MCF 10A (cell line): ENCODE data around the gene ANO3. TPM values are rescaled to one million over a fixed set of nuclear protein-coding genes. Genes with fewer than 3 reads are reported as not detected.

ENCODE experiments used
- BruUV-seq: library from RNA; stranded (reverse); fragments of 400-500 nt; replicated peaks from 2 replicates; lab custom pipeline; 2021; lab: Mats Ljungman, UMichigan
- CTCF ChIA-PET: fragments of 300-600 bp; sonication (Branson Sonifier 250); formaldehyde crosslinking; extraction: SDS; loops from one replicate; lab custom pipeline; 2021; ENCODE audit warnings: antibody characterized with exemption, inconsistent platforms; lab: Yijun Ruan, JAX
- POLR2A ChIA-PET: fragments of 300-600, 350-650 bp; sonication (Branson Sonifier 250); formaldehyde crosslinking; extraction: SDS; loops from one replicate; lab custom pipeline; 2020; ENCODE audit warnings: antibody characterized with exemption, inconsistent platforms; lab: Yijun Ruan, JAX
- DNase-seq: peaks from one replicate; pipeline ENCODE4 v3.0.0-alpha.2; 2018; ENCODE audit not compliant: unreplicated experiment
- H3K27ac Mint-ChIP-seq: one replicate; pipeline ENCODE4 v1.8.0; 2022; ENCODE audit warnings: mild to moderate bottlenecking, low read depth, mixed read lengths; ENCODE audit not compliant: unreplicated experiment
- H3K27me3 Mint-ChIP-seq: one replicate; pipeline ENCODE4 v1.8.0; 2022; ENCODE audit warnings: mixed read lengths; ENCODE audit not compliant: insufficient read depth, unreplicated experiment
- H3K36me3 Mint-ChIP-seq: one replicate; pipeline ENCODE4 v1.8.0; 2022; ENCODE audit warnings: mild to moderate bottlenecking, moderate library complexity, mixed read lengths; ENCODE audit not compliant: insufficient read depth, unreplicated experiment
- H3K4me1 Mint-ChIP-seq: one replicate; pipeline ENCODE4 v1.8.0; 2022; ENCODE audit warnings: mixed read lengths; ENCODE audit not compliant: insufficient read depth, unreplicated experiment
- H3K4me3 Mint-ChIP-seq: one replicate; pipeline ENCODE4 v1.8.0; 2022; ENCODE audit warnings: mild to moderate bottlenecking, moderate library complexity, mixed read lengths; ENCODE audit not compliant: unreplicated experiment
- H3K9me3 Mint-ChIP-seq: one replicate; pipeline ENCODE4 v1.8.0; 2022; ENCODE audit warnings: mixed read lengths; ENCODE audit not compliant: unreplicated experiment
- intact Hi-C: fragments of 100-400 bp; cut with micrococcal nuclease; formaldehyde crosslinking; loops from 2 replicates; pipeline ENCODE4 v1.14.1; 2022
- total RNA-seq: library from RNA; stranded (reverse); gene quantifications from 2 replicates; pipeline ENCODE4 v1.2.3, GENCODE V29; 2022
- TF ChIP-seq, protein P1 (sequence below): fragments of 200-600 bp; IDR thresholded peaks from one replicate; pipeline ENCODE4 v1.8.0; 2022; ENCODE audit warnings: antibody characterized with exemption, mild to moderate bottlenecking; ENCODE audit not compliant: unreplicated experiment

Gene ANO3
- total RNA-seq, 1 experiment from 2014 or later: not detected

DNA sequence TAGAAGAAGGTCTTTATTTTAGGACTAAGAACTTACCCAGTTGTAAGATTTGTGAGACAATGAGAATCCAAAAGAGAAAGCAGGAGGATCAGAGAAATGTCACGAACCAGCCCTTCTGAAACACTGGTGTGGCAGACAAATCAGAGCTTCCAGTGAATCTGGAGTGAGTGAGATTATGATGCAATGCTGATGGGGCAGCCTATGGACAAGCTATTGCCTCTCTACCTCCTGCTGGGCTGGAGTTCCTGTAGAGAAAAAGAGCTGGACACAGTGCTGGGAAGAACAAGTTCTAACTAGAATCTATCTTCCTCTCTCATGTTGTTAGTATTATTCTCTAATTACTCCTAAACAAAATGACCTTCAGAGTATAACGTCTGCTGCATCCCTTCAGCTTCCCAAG is 12.0 kb upstream of the ANO3 start:
- intact Hi-C loops: no loop called here
- peaks cover 72% of the 10 kb centered on the region for H3K27me3 Mint-ChIP-seq
- BruUV-seq: no TSS peak
- no peak overlapping the region for H3K27ac Mint-ChIP-seq
- peak; percentile 51 for DNase-seq
- H3K4me1 Mint-ChIP-seq: no peaks in the 10 kb centered on the region
- ChIA-PET POLR2A (interaction anchor here (0.7 kb wide), 1 partner anchor 13 kb away, joined by 3 read pairs; no protein-coding TSS in a partner anchor), CTCF (interaction anchor here (0.6 to 0.8 kb wide), 5 partner anchors 14 to 323 kb away, joined by 3 to 4 read pairs (median 3); no protein-coding TSS in a partner anchor)
- H3K4me3 Mint-ChIP-seq: no peak overlapping the region
- no peaks in the 10 kb centered on the region for H3K36me3 Mint-ChIP-seq
- no peaks in the 10 kb centered on the region for H3K9me3 Mint-ChIP-seq
- TF ChIP-seq, protein P1, sequence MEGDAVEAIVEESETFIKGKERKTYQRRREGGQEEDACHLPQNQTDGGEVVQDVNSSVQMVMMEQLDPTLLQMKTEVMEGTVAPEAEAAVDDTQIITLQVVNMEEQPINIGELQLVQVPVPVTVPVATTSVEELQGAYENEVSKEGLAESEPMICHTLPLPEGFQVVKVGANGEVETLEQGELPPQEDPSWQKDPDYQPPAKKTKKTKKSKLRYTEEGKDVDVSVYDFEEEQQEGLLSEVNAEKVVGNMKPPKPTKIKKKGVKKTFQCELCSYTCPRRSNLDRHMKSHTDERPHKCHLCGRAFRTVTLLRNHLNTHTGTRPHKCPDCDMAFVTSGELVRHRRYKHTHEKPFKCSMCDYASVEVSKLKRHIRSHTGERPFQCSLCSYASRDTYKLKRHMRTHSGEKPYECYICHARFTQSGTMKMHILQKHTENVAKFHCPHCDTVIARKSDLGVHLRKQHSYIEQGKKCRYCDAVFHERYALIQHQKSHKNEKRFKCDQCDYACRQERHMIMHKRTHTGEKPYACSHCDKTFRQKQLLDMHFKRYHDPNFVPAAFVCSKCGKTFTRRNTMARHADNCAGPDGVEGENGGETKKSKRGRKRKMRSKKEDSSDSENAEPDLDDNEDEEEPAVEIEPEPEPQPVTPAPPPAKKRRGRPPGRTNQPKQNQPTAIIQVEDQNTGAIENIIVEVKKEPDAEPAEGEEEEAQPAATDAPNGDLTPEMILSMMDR: no peak

DNA sequence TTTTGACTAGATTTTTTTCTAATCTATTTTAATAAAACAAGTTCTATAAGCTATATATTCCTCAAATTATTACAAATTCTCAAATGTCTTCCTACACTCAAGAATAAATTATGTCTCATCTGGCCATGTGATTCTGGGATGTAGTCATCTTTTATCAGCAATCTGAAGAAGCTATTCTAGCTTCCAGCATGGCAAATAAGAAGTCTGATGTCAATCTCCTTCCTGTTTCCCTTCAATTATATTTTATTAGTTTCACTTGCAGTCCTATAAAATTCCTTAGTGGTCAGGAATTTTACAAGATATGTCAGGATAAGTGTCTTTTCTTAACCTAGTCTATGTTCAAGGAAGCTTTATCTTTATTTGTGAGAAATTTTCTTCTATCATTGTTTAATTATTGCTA is 10.4 kb upstream of the ANO3 start:
- intact Hi-C loops: no loop called here
- H3K4me1 Mint-ChIP-seq: no peaks in the 10 kb centered on the region
- no peaks in the 10 kb centered on the region for H3K36me3 Mint-ChIP-seq
- H3K9me3 Mint-ChIP-seq: no peaks in the 10 kb centered on the region
- TF ChIP-seq, protein P1: no peak
- no peak overlapping the region for H3K4me3 Mint-ChIP-seq
- no peak overlapping the region for H3K27ac Mint-ChIP-seq
- H3K27me3 Mint-ChIP-seq: peaks cover 56% of the 10 kb centered on the region
- BruUV-seq: no TSS peak
- DNase-seq: no peak
- ChIA-PET POLR2A (interaction anchor here (0.6 kb wide), 1 partner anchor 245 kb away, joined by 3 read pairs; no protein-coding TSS in a partner anchor), CTCF (interaction anchor here (0.5 to 3.1 kb wide), 4 partner anchors 8 to 231 kb away, joined by 3 to 16 read pairs (median 3); no protein-coding TSS in a partner anchor)

- Mint-ChIP-seq H3K36me3 (no peaks in the 10 kb centered on the region), H3K27me3 (peaks cover 56% of the 10 kb centered on the region), H3K4me3 (no peak overlapping the region), H3K4me1 (no peaks in the 10 kb centered on the region), H3K27ac (no peak overlapping the region), H3K9me3 (no peaks in the 10 kb centered on the region)
- BruUV-seq: no TSS peak
- TF ChIP-seq, protein P1: no peak
- intact Hi-C loops: no loop called here
- DNase-seq: no peak
- CTCF ChIA-PET: interaction anchor here (1.1 to 3.1 kb wide), 3 partner anchors 25 to 861 kb away, joined by 3 to 16 read pairs (median 4); no protein-coding TSS in a partner anchor
- POLR2A ChIA-PET: no interaction called here
Measured at GRCh38 chr11:26322335-26323067, 9.4 kb upstream of the ANO3 start.

DNA sequence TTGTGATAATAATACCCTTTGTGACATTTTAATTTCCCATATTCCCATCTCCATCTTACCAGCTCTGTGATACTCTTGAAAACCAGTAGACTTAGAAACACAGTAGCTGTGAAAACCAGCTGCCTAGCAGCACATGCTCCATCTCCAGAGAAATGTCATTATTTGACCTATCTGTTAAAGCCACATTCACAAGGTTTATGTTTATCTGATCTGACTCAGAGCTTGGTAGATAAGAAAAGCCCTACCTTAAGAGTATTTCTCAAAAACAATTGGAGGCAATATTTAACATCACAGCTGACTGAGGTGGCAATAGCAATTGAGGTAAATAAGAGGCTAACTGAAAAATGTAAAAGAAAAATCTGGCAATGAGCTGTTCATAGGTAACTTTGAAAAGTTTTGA is 8.1 kb upstream of the ANO3 start:
- ChIA-PET POLR2A (no interaction called here), CTCF (interaction anchor here (0.6 to 3.1 kb wide), 4 partner anchors 27 to 326 kb away, joined by 3 to 16 read pairs (median 4); no protein-coding TSS in a partner anchor)
- no peak overlapping the region for H3K4me3 Mint-ChIP-seq
- TF ChIP-seq, protein P1: no peak
- H3K27ac Mint-ChIP-seq: no peak overlapping the region
- peaks cover 65% of the 10 kb centered on the region for H3K27me3 Mint-ChIP-seq
- no peaks in the 10 kb centered on the region for H3K36me3 Mint-ChIP-seq
- BruUV-seq: no TSS peak
- no peaks in the 10 kb centered on the region for H3K4me1 Mint-ChIP-seq
- DNase-seq: no peak
- intact Hi-C loops: no loop called here
- no peaks in the 10 kb centered on the region for H3K9me3 Mint-ChIP-seq
